Nephron (organoid): ENCODE results near the gene AHCTF1.

Experiments used
- H3K27ac Mint-ChIP-seq, 3 experiments: 2 replicates each; pipeline ENCODE4 v1.8.0; 2020; ENCODE audit warnings: mixed read lengths in 3 of 3, mild to moderate bottlenecking in 2 of 3, moderate library complexity in 1 of 3
- H3K27me3 Mint-ChIP-seq: 2 replicates; pipeline ENCODE4 v1.8.0; 2021; ENCODE audit warnings: low read depth, mild to moderate bottlenecking, moderate library complexity, mixed read lengths
- H3K36me3 Mint-ChIP-seq: 2 replicates; pipeline ENCODE4 v1.8.0; 2020; ENCODE audit warnings: low read depth, mixed read lengths
- H3K4me1 Mint-ChIP-seq: 2 replicates; pipeline ENCODE4 v1.8.0; 2020; ENCODE audit warnings: mixed read lengths
- H3K4me3 Mint-ChIP-seq, 3 experiments: 2 replicates each; pipeline ENCODE4 v1.8.0; 2020; ENCODE audit warnings: mild to moderate bottlenecking in 3 of 3, mixed read lengths in 3 of 3, moderate library complexity in 2 of 3
- H3K9me3 Mint-ChIP-seq: 2 replicates; pipeline ENCODE4 v1.8.0; 2020; ENCODE audit warnings: mixed read lengths
- CTCF ChIP-seq, 3 experiments: fragments of 200-600 bp; sonication (generic); IDR thresholded peaks; one replicate each; pipeline ENCODE4 v1.5.0; 2021; ENCODE audit warnings: antibody characterized with exemption in 3 of 3; ENCODE audit not compliant: unreplicated experiment in 3 of 3

Gene AHCTF1

GRCh38 chr1:246800356-246800755 is 131.4 kb downstream of the AHCTF1 start:
- no peaks in the 10 kb centered on the region for H3K36me3 Mint-ChIP-seq
- H3K27ac Mint-ChIP-seq, result no peak overlapping the region

GRCh38 chr1:246798606-246799496 is 132.9 kb downstream of the AHCTF1 start:
- no peaks in the 10 kb centered on the region for H3K36me3 Mint-ChIP-seq
- H3K9me3 Mint-ChIP-seq, result no peaks in the 10 kb centered on the region
- TF ChIP-seq CTCF (IDR thresholded peaks at IDR 0.05; ENCODE audit: unreplicated experiment in 3 of 3), result no peak
- peaks cover 36% of the 10 kb centered on the region for H3K4me1 Mint-ChIP-seq
- H3K27ac Mint-ChIP-seq, result peak overlapping the region; percentile 32 to 69 (median 33)
- no peak overlapping the region for H3K4me3 Mint-ChIP-seq
- no peaks in the 10 kb centered on the region for H3K27me3 Mint-ChIP-seq

More at GRCh38 chr1:246800356-246800755, 131.4 kb downstream of the AHCTF1 start:
- Mint-ChIP-seq H3K4me1 (peaks cover 31% of the 10 kb centered on the region), H3K27me3 (no peaks in the 10 kb centered on the region), H3K9me3 (peaks cover 3% of the 10 kb centered on the region), H3K4me3 (no peak overlapping the region)
- TF ChIP-seq CTCF (IDR thresholded peaks at IDR 0.05; ENCODE audit: unreplicated experiment in 3 of 3), result no peak

GRCh38 chr1:246798107-246798506 is 133.6 kb downstream of the AHCTF1 start:
- Mint-ChIP-seq H3K9me3 (no peaks in the 10 kb centered on the region), H3K36me3 (no peaks in the 10 kb centered on the region), H3K27me3 (peaks cover 2% of the 10 kb centered on the region), H3K4me1 (peaks cover 41% of the 10 kb centered on the region), H3K4me3 (peak overlapping the region in 1 of 3 experiments; percentile 30), H3K27ac (no peak overlapping the region)
- TF ChIP-seq CTCF (IDR thresholded peaks at IDR 0.05; ENCODE audit: unreplicated experiment in 3 of 3), result no peak

- Mint-ChIP-seq H3K4me1 (peaks cover 44% of the 10 kb centered on the region), H3K27me3 (peaks cover 4% of the 10 kb centered on the region), H3K27ac (no peak overlapping the region), H3K4me3 (no peak overlapping the region), H3K36me3 (no peaks in the 10 kb centered on the region), H3K9me3 (no peaks in the 10 kb centered on the region)
- TF ChIP-seq CTCF (IDR thresholded peaks at IDR 0.05; ENCODE audit: unreplicated experiment in 3 of 3), result no peak
Observed at GRCh38 chr1:246797597-246797996, 134.2 kb downstream of the AHCTF1 start.

- Mint-ChIP-seq H3K36me3 (peaks cover 2% of the 10 kb centered on the region), H3K4me3 (no peak overlapping the region), H3K9me3 (no peaks in the 10 kb centered on the region), H3K4me1 (peaks cover 47% of the 10 kb centered on the region), H3K27me3 (peaks cover 4% of the 10 kb centered on the region), H3K27ac (no peak overlapping the region)
- TF ChIP-seq CTCF (IDR thresholded peaks at IDR 0.05; ENCODE audit: unreplicated experiment in 3 of 3), result no peak
Observed at GRCh38 chr1:246797157-246797556, 134.6 kb downstream of the AHCTF1 start.
